H4 (cell line): ENCODE measurements around the gene CCBE1. TPM values are rescaled to one million over a fixed set of nuclear protein-coding genes. Genes with fewer than 3 reads are reported as not detected.

ENCODE experiments used
- DNase-seq: peaks from one replicate; pipeline ENCODE4 v3.0.0-alpha.2; 2015; ENCODE audit warnings: low spot score
- total RNA-seq: library from RNA; depleted of rRNA; stranded (reverse); fragments of >200 nt; shearing (Covaris generic); gene quantifications from 2 replicates; pipeline ENCODE4 v1.2.3, GENCODE V29; 2014

The CCBE1 gene
- total RNA-seq, 1 experiment from 2014 or later = not detected

DNA sequence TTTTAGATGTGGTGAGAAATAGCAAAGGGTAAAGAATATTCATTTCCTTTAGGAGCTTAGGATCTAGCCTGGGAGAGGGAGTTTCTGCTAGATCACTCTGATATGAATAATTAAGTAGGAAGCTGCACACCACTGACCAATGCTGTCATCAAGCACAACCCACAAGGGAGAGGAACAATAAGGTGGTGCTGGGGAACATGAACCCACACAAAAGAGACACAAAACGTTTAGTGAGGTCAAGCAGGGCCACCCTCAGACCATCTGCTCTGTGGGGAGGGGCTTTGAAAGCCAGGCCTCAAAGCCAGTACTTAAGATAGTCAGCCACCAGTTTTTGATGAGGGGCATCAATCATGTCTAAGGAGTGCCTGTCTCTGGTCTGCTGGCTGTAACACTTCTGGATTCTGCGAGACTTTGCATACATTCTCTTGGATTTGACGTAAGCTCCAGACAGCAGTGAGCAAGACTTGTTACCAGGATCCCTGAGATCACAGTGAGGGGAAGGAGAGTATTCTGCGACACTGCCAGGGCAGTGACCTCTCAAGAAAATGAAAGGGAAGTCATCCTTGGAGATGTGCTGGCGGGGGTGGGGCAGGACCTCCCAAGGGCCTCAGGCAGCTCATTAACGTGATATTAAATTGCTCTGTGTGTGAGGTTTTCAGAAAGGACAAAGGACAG, 127.0 kb downstream of the CCBE1 start:
- no peak for DNase-seq

DNA sequence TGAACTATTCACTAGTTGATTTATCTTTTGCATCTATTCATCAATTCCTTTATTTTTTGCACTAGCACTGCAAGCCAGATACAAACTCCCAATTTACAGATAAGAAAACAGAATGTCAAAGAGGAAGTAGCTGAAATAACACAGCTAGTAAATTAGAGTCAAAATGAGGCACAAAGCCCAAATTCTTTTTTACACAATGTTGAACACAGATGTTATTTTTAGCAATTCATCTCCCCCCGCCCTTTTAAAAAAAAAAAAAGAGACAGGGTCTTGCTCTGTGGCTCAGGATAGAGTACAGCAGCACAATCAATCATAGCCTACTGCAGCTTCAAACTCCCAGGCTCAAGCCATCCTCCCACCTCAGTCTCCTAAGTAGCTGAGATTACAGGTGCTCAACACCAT, 127.8 kb downstream of the CCBE1 start:
- DNase-seq = no peak

DNA sequence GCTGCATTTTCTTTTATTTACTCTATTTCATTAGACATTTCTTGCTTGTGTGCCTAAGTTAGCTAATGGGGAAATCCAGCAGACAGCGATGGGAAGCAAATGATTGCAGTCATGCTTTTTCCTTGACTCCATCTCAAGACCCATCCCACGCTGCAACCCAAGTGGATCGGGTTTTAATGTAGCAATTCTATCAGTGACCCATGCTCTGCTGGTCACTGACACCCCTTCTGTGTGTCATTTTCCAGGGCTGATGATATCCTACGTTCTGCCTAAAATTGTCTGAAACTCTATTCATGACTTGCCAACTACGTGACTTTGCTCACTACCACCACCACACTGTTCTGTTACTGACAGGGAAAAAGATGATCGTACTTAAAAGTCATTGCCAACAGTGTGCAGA, 129.8 kb downstream of the CCBE1 start:
- no peak for DNase-seq

DNA sequence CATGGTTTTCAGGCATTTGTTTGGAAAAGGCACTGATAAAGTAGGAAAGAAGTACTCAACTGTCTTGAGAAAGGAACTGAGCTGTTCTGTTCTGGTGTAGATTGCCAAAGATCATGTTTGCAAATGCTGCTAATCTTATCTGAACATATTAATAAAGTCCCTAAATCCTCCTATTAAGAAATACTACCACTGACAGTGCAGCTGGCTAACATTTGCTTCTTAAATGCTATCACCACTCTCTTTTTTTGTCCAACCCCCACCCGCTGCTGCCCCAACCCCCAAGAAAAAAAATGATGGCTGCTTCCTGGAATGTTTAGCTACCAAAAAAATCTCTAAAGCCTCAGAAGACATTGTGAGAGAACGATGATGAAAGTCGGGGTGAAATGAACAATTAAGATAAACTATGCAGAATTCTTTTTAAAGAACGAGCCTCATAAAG, 130.7 kb downstream of the CCBE1 start:
- DNase-seq = no peak

DNA sequence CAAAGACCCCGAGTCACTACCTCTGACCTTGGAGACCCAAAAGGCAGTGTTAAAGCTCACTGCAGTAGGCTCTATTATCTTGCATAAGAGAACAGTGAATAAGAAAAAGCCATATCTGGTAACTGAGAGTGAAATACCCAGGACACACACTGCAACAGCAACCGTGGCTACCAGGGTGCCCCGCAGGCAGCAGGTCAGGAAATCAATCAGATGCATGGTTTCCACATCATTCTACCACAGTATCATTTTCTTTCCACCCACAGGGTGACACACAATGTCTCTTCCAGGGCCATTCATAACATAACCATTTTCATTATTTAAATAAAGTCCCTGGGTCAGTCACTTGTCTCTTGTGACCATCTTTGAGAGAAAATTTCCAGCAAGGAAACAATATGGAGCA, 131.3 kb downstream of the CCBE1 start:
- no peak for DNase-seq

DNA sequence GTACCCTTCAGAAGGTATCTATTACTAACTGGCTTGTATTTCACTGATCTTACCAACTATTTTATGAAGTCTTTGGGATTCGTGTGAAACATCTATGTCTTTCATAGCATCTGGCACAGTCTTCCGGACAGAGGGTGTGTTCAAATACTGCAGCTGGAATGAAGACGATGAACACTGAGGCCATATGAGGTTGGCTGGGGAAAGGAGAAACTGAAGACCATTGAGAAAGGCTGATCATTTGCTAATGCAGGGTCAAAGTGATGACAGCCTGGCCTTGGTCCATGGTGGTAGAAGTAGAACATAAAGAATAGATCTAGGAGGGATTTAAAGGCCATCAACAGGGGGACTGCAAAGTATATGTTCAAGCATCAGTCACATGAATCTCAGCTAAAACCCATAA, 132.7 kb downstream of the CCBE1 start:
- no peak for DNase-seq

DNA sequence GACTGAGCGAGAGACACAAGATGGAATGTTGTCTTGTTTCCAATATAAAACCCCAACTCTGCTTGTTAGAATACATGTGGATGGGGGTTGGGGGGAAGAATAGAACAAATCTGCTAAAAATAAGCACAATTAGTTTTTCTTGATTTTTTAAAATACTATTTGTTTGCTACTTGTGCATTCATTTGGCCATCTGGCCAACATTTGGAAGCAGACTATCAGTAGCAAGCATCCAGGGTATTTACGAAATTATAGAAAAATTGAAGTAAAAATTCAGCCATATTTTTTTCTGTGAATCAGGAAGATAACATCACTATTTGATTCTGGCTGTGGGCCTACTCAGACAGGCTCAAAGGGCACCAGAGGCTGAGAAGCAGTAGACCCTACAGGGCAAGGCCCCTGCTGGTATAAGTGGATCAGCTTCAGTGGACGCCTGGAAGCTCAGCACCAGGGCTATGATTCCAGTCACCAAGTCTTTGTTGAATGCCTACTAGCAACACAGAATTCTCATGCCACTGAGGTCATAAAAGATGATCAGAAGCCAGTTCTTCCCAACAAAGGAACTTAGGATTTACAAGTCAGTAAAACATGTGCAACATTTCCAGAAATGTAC, 133.9 kb downstream of the CCBE1 start:
- DNase-seq = no peak

DNA sequence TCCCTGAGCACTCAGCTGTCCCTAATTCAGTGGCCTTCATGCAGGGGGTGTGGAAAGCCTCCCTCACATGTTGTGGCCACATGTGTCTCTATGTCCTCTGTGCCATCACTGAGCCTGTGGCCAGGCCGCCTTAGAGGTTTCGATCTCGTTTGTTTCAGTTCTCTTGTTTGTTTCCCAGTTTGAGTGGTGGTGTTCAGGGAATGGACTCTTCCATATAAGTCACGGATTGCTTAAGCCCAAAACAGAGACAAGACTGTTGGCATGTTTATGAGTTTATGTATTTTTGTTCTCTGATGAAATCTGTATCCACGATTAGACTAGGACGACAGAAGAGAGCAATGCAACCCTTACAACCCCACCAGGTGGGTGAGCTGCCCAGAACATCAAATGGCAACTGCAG, 134.5 kb downstream of the CCBE1 start:
- no peak for DNase-seq

DNA sequence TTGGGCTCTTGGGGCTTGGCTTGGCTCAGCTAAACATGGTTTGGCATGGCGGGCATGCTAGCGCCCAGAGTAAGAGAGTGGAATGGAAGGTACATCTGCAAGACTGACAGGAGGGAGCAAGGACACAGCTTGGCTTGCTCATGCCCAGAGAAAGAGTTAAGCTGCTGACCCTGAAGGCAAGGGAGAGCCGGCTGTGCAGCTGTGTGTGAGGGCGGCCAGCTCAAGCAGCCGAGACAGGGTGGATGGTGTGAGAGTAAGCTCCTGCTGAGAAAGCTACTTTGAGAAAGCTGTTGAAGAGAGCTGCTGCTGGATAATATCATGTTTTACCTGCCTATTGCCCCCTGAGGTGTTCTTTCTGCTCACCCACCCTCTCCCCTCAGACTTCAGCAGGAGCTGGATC, 135.6 kb downstream of the CCBE1 start:
- DNase-seq = no peak

DNA sequence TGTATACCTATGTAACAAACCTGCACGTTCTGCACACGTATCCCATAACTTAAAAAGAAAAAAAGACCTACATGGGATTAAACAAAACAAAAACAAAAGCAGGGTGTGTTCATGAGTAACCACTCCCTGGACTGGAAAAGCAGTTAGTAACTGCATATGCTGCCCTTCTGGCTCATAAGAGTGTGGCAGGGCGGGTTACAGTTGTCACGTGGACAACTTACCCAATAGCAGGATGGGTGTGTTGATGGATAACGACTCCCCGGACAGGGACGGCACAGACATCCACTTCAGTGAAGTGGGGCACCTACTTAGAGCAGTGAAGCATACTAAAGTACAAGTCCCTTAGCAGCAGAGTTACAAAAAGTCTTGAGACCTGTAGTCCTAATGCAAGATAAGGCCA, 136.7 kb downstream of the CCBE1 start:
- DNase-seq = no peak

DNA sequence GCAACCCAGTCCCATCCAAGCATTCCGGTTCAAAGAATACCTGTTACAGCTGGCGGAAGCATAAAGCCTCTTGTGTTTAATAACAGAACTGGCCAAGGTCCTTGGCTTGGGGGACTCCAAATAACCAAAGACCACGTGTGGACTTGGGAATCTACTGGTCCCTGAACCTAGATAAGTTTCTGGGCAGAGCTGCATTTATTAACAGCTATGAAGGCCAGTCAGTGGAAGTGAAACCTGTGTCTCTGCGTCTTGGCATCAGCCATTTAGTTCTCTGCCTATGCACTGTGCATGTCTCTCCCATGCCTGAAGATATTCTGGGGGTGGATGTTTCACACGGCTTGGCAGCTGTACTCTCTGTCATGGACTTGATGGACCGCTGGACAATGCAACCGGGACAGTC, 137.7 kb downstream of the CCBE1 start:
- DNase-seq = no peak

DNA sequence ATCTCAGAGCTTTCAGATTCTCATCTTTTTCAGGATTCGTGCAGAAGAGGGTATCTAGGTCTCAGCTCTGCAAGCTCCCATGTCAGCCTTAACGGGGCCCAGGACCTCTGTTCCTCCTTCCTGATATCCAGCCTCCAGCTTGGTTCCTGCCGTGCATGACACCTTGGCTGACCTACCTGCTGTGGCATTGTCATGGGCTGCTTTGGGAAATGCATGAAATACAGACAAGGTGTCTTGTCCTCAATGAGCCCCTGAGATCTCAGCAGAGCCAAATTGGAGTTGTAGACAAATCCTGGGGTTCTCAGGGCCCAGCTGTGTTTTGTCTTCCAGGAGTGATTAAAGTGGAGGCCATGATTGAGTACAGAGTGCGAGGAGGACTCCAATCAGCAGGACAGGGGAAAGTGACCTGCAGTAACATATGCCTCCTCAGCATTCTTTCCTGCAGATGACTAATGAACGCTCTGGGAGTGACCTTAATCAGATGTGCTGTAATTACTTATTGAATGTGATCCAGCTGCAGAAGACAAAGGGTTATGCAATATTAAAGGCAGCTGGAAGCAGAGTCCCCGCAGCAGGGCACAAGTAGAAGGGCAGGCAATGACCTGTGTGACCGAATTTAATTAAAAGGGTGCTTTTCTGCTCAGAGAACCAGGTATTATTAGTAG, 141.1 kb downstream of the CCBE1 start:
- DNase-seq = peak; percentile 27

DNA sequence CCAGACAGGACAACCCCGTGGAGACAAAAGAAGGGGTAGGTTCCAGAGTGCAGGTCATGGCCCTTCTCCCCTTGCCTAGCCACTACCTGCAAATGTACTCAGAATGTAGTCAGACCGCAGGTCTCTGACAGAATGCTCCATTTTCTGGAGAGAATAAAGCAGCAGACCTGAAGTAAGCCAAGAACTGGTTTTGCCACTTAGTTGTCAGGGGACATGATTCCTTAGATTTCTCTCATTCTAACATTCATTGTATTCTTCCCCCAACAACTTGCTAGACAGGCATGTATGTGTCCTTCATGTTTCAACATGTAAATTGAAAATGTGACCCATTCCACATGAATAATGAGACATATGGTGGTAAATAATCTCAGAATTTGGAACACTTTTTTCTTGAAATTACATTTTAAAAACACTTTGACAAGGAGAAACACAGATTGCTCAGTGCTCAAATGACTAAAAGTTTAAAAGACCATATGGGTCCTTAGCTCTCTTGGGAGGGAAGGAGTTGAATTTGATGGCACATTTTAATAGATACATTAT, 142.4 kb downstream of the CCBE1 start:
- no peak for DNase-seq

DNA sequence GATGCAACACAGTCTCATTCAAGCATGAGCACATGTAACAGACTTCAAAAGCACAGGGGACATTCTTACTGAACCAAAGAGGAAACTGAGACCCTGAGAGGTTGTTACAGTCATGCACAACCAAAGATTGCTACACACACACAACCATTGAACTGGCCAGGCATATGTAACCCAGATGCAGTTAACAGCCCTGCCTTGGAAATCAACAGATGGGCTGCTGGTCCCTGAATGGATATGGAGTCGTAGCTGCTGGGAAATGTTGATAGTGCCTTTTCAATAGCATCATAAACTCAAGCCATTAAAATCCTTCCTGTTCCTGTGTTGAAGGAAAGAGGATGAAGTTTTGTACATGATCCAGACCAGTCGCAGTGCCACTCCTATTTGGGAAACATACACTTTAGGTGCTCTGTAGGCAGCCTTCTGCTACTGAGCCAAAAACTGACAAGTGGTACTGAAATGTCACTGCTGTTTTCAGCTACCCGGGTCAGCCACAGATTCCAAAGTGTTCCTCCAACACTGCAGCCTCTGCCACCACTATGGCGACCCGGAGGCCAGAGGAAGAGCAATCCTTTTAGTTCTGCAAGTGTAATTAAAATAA, 143.9 kb downstream of the CCBE1 start:
- no peak for DNase-seq

DNA sequence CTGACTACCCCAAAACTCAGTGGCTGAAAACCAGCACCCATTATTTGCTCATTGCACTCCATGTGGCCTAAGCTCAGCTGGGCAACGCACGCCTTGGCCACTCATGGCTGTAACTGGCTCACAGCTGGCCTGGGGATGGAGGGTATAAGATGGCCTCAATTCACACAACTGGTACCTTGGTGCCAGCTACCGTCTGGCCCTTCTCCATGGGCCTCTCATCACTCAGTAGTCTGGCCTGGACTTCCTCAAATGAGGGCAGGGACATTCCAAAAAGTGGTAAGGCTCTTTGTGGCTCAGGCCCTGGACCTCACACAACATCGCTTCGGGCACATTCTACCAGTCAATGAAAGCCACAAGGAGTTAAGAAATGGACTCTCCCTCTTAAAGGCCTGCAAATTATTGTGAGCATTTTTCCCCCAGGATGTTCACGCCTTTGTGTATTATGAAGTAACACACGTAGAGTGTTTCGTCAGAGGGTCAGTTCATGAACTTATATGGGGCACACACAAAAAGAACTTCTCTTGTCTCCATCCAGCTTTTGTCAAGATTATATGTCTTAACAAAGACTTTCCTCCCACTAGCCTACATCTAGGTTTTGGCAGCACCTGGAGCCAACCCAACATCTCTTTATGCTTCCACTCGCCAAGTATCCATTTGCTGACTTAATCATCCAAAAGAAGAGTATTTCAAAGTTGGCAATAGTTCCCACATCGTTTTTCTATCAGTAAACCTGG, 145.2 kb downstream of the CCBE1 start:
- no peak for DNase-seq

DNA sequence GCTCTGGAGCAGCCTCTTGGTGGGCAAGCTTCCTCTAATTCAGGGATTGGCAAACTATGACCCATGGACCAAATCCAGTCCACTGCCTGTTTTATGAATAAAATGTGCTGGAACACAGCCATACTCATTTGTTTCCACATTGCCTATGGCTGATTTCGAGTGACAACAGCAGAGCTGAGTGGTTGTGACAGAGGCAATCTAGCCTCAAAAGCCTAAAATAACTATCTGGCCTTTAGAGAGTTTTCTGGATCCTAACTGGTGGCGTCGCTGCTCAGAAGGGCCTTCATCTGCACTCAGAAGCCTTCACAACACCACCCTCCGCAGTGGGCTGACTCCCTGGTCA, 147.1 kb downstream of the CCBE1 start:
- no peak for DNase-seq

DNA sequence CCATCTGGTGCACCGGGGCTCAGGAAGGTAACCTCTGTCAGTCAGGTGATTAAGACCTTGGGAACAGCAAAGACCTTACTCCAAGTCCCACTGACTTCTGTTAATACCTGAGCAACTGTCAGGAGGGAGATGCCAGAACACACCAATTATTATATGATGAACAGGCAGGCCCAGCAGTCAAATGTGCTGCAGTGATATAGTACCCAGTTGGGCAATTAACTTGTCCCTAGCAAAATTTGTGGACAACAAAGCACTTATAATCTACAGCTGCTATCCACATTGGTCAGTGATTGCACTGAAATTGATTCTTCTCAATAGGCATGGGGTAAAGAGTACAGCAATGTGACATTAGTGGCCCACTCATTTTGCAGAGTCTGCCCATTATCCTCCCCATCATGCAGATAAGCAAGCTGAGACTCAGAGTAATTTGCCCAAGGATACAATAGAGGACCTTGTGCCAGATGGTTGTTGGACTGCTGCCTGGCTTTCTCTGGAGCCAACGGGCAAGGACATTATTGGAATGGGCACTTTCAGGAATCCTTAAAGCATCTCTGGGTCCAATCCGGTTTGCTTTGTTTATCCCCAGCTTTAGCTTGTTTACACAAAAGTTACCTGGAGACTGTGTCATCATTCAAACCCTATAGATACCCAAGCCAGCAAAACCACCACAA, 147.6 kb downstream of the CCBE1 start:
- DNase-seq = peak; percentile 44

DNA sequence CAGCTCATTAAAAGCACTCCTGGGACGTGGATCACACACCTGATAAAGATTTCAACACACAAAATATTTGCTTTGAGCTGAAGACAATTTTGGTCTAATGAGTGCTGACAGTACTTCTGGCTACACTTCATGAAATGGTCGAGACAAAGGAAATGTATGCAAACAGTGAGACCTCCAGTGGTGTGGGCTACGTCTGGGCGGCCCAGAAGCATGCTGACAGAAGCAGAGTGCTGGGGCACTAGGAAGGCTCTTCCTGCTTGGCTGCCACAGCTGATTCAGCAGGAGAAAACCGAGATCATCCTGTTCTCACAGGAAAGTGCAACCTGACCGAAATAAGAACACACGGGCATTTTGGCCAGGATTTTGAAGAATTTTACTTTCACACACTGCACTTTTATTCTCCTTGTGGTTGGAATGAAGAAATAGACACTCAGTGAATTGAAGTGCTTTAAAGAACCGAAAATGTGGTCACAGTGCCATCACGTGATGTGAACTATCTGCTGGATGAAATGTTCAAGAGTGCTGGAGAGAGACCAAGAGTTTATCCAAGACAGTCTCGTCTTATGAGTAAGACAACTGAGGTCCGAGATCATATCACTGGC, 149.5 kb downstream of the CCBE1 start:
- no peak for DNase-seq

DNA sequence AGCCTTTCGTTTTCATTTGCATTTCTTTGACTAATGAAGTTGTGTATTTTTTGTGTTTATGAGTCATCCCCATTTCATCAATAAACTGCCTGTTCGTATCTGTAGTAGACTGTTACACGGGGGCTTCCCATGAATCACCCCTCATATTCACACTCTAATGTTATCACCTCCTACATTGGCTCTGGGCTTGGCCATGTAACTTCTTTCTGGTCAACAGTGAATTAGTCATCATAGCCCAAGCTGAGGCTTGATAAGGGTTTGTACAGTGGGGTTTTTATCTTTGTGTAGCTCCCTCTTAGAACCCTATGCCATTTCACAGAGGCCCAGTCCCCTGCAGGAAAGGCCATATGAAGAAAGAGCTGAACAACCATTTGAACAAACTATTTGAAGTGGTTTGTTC, 151.0 kb downstream of the CCBE1 start:
- no peak for DNase-seq

DNA sequence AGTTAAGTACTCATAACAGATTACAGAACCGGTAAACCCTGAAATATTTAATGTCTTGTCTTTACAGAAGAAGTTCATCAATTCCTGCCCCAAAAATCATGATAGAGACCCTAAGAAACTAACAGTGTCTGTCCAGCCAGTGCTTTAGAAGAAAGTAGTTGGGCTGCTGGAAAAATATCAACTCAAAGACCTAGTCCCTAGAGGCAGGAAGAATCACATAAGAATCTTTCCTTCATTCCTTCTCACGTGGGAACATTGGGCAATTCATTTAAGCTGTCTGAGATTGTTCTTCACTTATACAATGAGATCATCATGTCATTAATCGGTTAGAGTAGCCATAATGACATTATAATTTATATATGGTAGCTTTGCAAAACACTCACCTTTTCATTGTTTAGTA, 156.4 kb downstream of the CCBE1 start:
- no peak for DNase-seq

DNA sequence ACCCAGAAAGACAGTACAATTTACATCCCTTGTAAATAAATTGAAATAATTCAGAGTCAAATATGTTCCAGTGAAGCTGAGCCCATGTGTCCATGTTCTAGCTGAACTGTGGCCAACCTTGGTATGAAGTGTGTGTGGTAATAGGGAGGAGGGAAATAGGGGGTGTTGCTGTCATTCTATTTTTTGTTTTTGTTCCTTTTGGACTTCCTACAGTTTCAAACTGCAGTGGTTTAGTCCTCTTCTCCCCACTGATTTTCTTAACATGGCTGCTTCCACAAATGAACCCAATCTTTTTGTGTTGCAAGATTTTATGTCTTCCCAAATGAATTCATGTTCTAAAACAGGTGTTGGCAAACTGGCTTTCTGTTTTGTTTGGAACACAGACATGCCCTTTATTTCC, 156.9 kb downstream of the CCBE1 start:
- no peak for DNase-seq
